Epithelial cell of proximal tubule (primary cell): ENCODE data around the gene PEDS1. TPM values are rescaled to one million over a fixed set of nuclear protein-coding genes. Genes with fewer than 3 reads are reported as not detected.

ENCODE experiments used
- DNase-seq: peaks from one replicate; pipeline ENCODE4 v3.0.0-alpha.2; 2011; ENCODE audit warnings: low read depth
- H3K4me3 ChIP-seq: 2 replicates; pipeline ENCODE4 v1.5.1; 2011; ENCODE audit warnings: low read depth, mild to moderate bottlenecking, low read length
- total RNA-seq: library from RNA; depleted of rRNA; stranded (reverse); fragments of >200 nt; gene quantifications from 2 replicates; pipeline ENCODE4 v1.2.3, GENCODE V29; 2015
- TF ChIP-seq, protein P1 (sequence below): conservative IDR thresholded peaks from 2 replicates; pipeline ENCODE4 v1.5.1; 2012; ENCODE audit warnings: low read depth, mild to moderate bottlenecking, low read length

Gene PEDS1
- total RNA-seq, 1 donor from 2014 or later: 43.2 TPM

GRCh38 chr20:50125279-50125678, 28.2 kb downstream of the PEDS1 start:
- H3K4me3 ChIP-seq: no peak overlapping the region
- TF ChIP-seq, protein P1, sequence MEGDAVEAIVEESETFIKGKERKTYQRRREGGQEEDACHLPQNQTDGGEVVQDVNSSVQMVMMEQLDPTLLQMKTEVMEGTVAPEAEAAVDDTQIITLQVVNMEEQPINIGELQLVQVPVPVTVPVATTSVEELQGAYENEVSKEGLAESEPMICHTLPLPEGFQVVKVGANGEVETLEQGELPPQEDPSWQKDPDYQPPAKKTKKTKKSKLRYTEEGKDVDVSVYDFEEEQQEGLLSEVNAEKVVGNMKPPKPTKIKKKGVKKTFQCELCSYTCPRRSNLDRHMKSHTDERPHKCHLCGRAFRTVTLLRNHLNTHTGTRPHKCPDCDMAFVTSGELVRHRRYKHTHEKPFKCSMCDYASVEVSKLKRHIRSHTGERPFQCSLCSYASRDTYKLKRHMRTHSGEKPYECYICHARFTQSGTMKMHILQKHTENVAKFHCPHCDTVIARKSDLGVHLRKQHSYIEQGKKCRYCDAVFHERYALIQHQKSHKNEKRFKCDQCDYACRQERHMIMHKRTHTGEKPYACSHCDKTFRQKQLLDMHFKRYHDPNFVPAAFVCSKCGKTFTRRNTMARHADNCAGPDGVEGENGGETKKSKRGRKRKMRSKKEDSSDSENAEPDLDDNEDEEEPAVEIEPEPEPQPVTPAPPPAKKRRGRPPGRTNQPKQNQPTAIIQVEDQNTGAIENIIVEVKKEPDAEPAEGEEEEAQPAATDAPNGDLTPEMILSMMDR: no peak
- no peak for DNase-seq

- H3K4me3 ChIP-seq: no peak overlapping the region
- no peak for DNase-seq
- TF ChIP-seq, protein P1: no peak
These were observed 29.0 kb downstream of the PEDS1 start for GRCh38 chr20:50124496-50124895.

GRCh38 chr20:50123418-50123817, 30.1 kb downstream of the PEDS1 start:
- DNase-seq: no peak
- TF ChIP-seq, protein P1: no peak

DNA sequence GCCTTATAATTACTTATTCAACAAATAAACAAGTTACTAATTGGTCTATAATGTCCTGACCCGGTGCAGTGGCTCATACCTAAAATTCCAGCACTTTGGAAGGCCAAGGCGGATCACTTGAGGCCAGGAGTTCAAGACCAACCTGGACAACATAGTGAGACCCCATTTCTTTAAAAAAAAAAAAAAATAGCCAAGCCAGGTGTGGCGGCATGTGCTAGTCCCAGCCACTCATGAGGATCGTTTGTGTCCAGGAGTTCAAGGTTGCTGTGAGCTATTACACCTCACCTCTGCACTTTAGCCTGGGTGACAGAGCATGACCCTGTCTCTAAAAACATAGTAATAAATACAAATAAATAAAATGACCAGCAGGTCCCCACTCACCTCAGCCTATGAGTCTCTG, 30.8 kb downstream of the PEDS1 start:
- no peak overlapping the region for H3K4me3 ChIP-seq
- no peak for DNase-seq
- TF ChIP-seq, protein P1: no peak

More at GRCh38 chr20:50123418-50123817, 30.1 kb downstream of the PEDS1 start:
- H3K4me3 ChIP-seq: no peak overlapping the region

GRCh38 chr20:50121858-50122271, 31.7 kb downstream of the PEDS1 start:
- TF ChIP-seq, protein P1: no peak
- H3K4me3 ChIP-seq: no peak overlapping the region
- no peak for DNase-seq

GRCh38 chr20:50120935-50121693, 32.4 kb downstream of the PEDS1 start:
- no peak for DNase-seq
- no peak overlapping the region for H3K4me3 ChIP-seq
- TF ChIP-seq, protein P1: peak; percentile 99

DNA sequence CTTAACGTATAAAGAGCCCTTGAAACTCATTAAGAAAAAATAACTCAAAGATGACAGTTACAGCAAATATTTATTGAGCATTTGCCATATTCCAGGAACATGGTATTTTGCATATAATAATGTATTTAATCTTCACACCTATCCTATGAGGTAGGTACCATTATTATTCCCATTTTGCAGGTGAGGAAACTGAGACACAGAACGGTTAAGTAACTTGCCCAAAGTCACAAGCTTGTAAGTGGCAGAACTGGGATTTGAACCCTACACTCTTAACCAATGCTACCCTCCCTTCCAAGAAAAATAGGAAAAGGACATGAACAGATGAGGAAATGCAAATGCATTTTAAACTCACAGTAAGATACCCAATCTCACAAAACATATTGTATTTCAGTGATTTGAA, 35.3 kb downstream of the PEDS1 start:
- TF ChIP-seq, protein P1: no peak
- no peak overlapping the region for H3K4me3 ChIP-seq
- no peak for DNase-seq
